HS-5 (cell line): ENCODE data around the gene C18orf54.
A peak's percentile ranks its signal among the peaks of the same experiment; 100 is the strongest.
"Not testable (repeated sequence)": the region's sequence is repeated elsewhere in the genome, so short reads cannot be mapped to it uniquely, and the experiment has no call there.

Experiments used
- DNase-seq: peaks from one replicate; pipeline ENCODE4 v3.0.0-alpha.2; 2012; ENCODE audit warnings: low read depth

C18orf54 gene

GRCh38 chr18:54386800-54387495 is 29.2 kb downstream of the C18orf54 start:
- DNase-seq = not testable (repeated sequence)

- DNase-seq = peak; percentile 9
These were observed 29.9 kb downstream of the C18orf54 start for GRCh38 chr18:54387631-54388030.

- DNase-seq = peak; percentile 61
These were observed 30.8 kb downstream of the C18orf54 start for GRCh38 chr18:54388203-54389142.

DNA sequence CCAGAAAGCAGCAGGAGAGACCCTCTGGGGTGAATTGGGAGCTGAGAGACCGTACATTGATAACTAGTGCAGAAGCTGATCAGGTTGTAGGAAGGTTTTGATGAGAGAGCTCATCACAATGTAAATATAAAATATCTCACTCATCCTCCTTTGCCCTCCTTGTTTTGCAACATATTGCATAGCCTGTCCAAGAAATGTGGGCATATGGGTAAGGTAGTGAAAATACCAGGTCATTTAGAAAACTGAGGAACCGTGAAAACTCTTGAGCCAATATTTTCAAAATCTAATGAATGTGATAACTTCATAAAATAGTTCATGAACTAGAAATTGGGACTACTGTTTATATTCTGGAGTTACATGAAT is 31.4 kb downstream of the C18orf54 start:
- DNase-seq = no peak

DNA sequence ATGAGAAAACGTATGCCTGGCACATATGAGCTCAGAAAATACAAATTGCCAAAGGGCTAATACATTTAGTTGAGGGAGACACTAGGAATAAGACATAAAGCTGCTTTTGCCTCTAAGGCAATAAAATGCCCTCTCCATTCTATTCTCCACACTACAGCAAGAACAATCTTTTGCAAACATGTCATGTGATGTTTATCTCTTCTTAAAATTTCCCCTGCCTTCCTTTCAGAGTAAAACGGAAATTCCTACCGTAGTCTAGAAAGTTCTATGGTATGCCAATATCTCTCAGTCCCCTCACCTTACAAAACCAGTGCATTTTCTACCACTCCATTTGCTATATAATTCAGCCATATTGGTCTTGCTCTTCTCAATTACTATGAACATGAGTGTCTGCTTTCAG is 33.1 kb downstream of the C18orf54 start:
- no peak for DNase-seq

DNA sequence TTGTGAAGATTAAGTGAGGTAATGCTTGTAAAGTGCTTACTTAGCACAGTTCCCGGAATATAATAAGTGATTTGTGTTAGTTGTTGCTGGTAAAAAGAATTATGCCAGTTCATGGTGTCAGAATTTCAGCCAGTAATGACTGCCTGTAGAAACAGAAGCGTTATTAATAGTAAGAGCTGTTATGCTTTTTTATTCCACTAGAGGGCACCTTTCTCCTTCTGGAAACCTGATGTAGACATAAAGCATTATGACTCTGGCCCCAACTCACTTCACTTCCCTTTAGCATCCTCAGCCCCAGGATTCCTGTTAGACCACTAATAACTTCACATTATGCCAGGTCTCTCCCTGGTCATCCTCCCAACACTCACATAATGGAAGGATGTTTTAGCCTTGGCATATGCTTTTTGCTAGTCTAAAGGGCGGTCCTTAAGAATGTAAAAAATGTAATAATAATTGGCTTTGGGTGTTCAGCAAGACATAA is 34.9 kb downstream of the C18orf54 start:
- peak; percentile 36 for DNase-seq

DNA sequence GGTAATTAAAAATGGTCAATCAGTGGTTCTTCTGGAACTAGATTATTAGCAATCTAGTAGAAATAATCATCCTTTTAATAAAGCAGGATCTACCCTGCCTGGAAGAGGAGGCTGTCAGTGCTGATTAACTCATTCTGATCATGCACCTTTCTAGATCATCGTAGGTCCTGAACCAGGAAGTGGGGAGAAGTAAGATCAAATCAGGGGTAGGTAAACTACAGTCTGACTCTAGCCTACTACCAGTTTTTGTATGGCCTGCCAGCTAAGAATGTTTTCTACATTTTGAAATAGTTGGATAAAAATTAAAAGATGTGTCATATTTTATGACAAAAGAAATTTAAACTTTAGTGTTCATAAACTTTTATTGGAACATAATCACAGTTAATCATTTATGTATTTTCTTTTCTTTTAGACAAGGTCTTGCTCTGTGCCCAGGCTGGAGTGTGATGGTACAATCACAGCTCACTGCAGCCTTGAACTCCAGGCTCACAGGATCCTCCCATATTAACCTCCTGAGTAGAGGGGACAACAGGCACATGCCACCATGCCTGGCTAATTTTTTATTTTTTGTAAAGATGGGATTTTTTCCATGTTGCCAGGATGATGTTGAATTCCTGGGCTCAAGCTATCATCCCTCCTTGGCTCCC is 36.1 kb downstream of the C18orf54 start:
- DNase-seq = no peak

- no peak for DNase-seq
These were observed 39.1 kb downstream of the C18orf54 start for GRCh38 chr18:54396760-54397159.

DNA sequence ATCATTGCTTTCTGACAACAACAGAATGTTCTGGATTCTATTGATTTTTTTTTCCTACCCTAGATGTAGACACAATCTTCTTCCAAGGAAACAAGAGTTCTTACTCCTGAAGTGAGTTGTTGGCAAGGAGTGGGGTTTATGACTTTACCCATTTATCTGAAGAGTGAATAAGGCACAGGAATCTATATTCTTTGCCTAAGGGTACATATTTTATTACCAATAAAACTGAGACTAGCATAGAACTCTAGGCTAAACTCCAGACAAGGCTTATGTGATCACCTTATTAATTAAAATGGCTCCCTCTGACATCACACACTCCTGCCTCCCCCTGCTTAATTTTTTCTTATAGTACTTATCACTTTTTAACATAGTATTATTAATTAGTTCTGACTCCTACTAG is 47.6 kb downstream of the C18orf54 start:
- no peak for DNase-seq

GRCh38 chr18:54411781-54412180 is 54.1 kb downstream of the C18orf54 start:
- DNase-seq = no peak

- no peak for DNase-seq
These were observed 57.4 kb downstream of the C18orf54 start for GRCh38 chr18:54415086-54415485.

DNA sequence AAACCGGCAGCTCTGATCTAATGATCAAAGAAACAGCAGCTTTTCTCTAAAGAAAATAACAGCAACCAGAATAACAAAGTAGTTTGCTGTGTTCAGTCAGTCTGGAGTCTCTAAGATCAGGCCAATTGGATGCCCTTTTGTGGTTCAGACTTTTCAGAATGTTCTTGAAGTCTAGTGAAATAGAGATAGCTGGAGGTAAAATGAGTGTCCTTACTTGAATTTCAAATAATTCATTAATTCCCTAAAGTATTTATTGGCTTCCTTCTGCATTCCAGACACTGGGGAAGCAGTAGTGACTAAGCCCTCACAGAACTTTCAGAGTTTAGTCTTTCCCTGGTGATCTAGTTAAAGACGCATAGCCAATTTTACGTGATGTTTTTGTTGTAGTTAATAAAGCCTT is 58.7 kb downstream of the C18orf54 start:
- DNase-seq = no peak

DNA sequence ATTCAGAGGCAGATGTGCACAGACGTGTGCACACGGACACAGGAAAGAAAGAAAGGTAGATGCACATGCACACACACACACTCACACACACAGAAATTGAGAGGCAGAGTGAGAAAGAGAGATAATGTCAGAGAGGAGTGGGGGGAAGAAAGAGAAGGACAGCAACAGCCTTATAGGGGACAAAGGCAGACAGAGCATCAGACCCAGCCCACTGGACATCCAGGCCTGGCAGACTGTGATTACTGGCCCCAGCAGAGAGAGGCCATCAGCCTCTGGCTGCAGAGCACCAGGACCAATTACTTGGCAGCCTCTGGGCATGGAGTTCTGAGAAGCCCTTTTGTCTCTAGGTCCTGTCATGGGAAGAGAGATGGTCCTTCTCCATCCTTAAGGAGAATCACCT is 66.1 kb downstream of the C18orf54 start:
- no peak for DNase-seq

- DNase-seq = no peak
These were observed 68.5 kb downstream of the C18orf54 start for GRCh38 chr18:54426085-54426665.
